Spinal cord (tissue), 10 donors: Measurements from ENCODE around the gene DNAH8. TPM values are rescaled to one million over a fixed set of nuclear protein-coding genes. Genes with fewer than 3 reads are reported as not detected.
"Not testable (repeated sequence)": the region's sequence is repeated elsewhere in the genome, so short reads cannot be mapped to it uniquely, and the experiment has no call there.

Experiments
- DNase-seq, 6 donors: peaks; one replicate each; pipeline versions ENCODE4 v3.0.0 to v3.0.0-alpha.2; 2013 to 2015; ENCODE audit warnings: low spot score in 6 of 6, low read depth in 4 of 6
- H3K27ac ChIP-seq: one replicate; pipeline ENCODE4 v1.5.1; 2013; ENCODE audit warnings: low read depth, low read length, control low read depth
- H3K27me3 ChIP-seq: one replicate; pipeline ENCODE4 v1.6.1; 2013; ENCODE audit warnings: low read length; ENCODE audit not compliant: control insufficient read depth, insufficient read depth
- H3K36me3 ChIP-seq: one replicate; pipeline ENCODE4 v1.6.1; 2013; ENCODE audit warnings: low read length; ENCODE audit not compliant: control insufficient read depth, insufficient read depth
- H3K4me1 ChIP-seq: one replicate; pipeline ENCODE4 v1.6.1; 2013; ENCODE audit warnings: low read length; ENCODE audit not compliant: control insufficient read depth, insufficient read depth
- H3K4me3 ChIP-seq: one replicate; pipeline ENCODE4 v1.5.1; 2013; ENCODE audit warnings: low read depth, low read length, control low read depth
- H3K9me3 ChIP-seq: one replicate; pipeline ENCODE4 v1.6.1; 2013; ENCODE audit warnings: low read length; ENCODE audit not compliant: control insufficient read depth, insufficient read depth
- WGBS: methylation state at CpG from one replicate; pipeline ENCODE4 v1.1.5; 2013; ENCODE audit warnings: missing lambda C conversion rate; ENCODE audit not compliant: insufficient coverage; 5-methylcytosine and 5-hydroxymethylcytosine counted together
- polyA plus RNA-seq, 2 donors: library from polyadenylated mRNA; unstranded; fragments of 120-200 nt; gene quantifications; one replicate each; pipeline ENCODE4 v1.2.1, GENCODE V29; 2013; ENCODE audit not compliant: insufficient read length in 2 of 2
- total RNA-seq, 2 donors: library from RNA; depleted of rRNA in 1 of 2; stranded (reverse); fragments of 120-200 nt in 1 of 2; fragments of >200 nt in 1 of 2; gene quantifications; one replicate each; pipeline versions ENCODE4 v1.2.3 to v1.2.4, GENCODE V29; 2013 to 2014
- donor health status: healthy.

Gene DNAH8
- total and polyA plus RNA-seq, 4 donors = 0.03 to 0.17 (median 0.08) TPM

- no peak overlapping the region for H3K4me3 ChIP-seq
- no peak overlapping the region for H3K27ac ChIP-seq
- H3K36me3 ChIP-seq = no peaks in the 10 kb centered on the region
- DNase-seq = no peak
- H3K9me3 ChIP-seq = no peaks in the 10 kb centered on the region
- no peaks in the 10 kb centered on the region for H3K27me3 ChIP-seq
- WGBS = no CpG with 5 or more reads among the region's 2 CpGs
- H3K4me1 ChIP-seq = no peaks in the 10 kb centered on the region
Measured at GRCh38 chr6:38784506-38785235, 69.6 kb downstream of the DNAH8 start.

GRCh38 chr6:38786486-38786885, 71.4 kb downstream of the DNAH8 start:
- Histone ChIP-seq H3K27ac (no peak overlapping the region), H3K9me3 (no peaks in the 10 kb centered on the region), H3K27me3 (no peaks in the 10 kb centered on the region), H3K4me3 (no peak overlapping the region), H3K36me3 (no peaks in the 10 kb centered on the region), H3K4me1 (no peaks in the 10 kb centered on the region)
- no peak for DNase-seq
- 96% methylated on average over 4 of the region's 5 CpGs for WGBS

- DNase-seq = no peak
- WGBS = no CpG with 5 or more reads among the region's 2 CpGs
Measured at GRCh38 chr6:38789256-38789655, 74.1 kb downstream of the DNAH8 start.

GRCh38 chr6:38792356-38792755, 77.2 kb downstream of the DNAH8 start:
- no peak overlapping the region for H3K27ac ChIP-seq
- no peaks in the 10 kb centered on the region for H3K36me3 ChIP-seq
- no peak overlapping the region for H3K4me3 ChIP-seq
- no peaks in the 10 kb centered on the region for H3K4me1 ChIP-seq
- DNase-seq = no peak
- no peaks in the 10 kb centered on the region for H3K27me3 ChIP-seq
- WGBS = 100% methylated on average over 1 of the region's 2 CpGs
- no peaks in the 10 kb centered on the region for H3K9me3 ChIP-seq

More at GRCh38 chr6:38789256-38789655, 74.1 kb downstream of the DNAH8 start:
- H3K4me3 ChIP-seq = no peak overlapping the region
- no peaks in the 10 kb centered on the region for H3K9me3 ChIP-seq
- no peaks in the 10 kb centered on the region for H3K4me1 ChIP-seq
- no peaks in the 10 kb centered on the region for H3K36me3 ChIP-seq
- H3K27ac ChIP-seq = no peak overlapping the region
- no peaks in the 10 kb centered on the region for H3K27me3 ChIP-seq

GRCh38 chr6:38794682-38795081, 79.6 kb downstream of the DNAH8 start:
- Histone ChIP-seq H3K36me3 (no peaks in the 10 kb centered on the region), H3K9me3 (no peaks in the 10 kb centered on the region), H3K4me3 (no peak overlapping the region), H3K27ac (no peak overlapping the region), H3K27me3 (no peaks in the 10 kb centered on the region), H3K4me1 (no peaks in the 10 kb centered on the region)
- no peak for DNase-seq
- no CpG with 5 or more reads among the region's 3 CpGs for WGBS

GRCh38 chr6:38796006-38796405, 80.9 kb downstream of the DNAH8 start:
- H3K27ac ChIP-seq = no peak overlapping the region
- no peaks in the 10 kb centered on the region for H3K4me1 ChIP-seq
- H3K36me3 ChIP-seq = no peaks in the 10 kb centered on the region
- no peak overlapping the region for H3K4me3 ChIP-seq
- no peaks in the 10 kb centered on the region for H3K27me3 ChIP-seq
- WGBS = 89% methylated on average over 2 of the region's 3 CpGs
- no peaks in the 10 kb centered on the region for H3K9me3 ChIP-seq
- no peak for DNase-seq

- H3K4me3 ChIP-seq, H3K4me1 ChIP-seq, H3K27me3 ChIP-seq, DNase-seq, H3K36me3 ChIP-seq, H3K9me3 ChIP-seq, H3K27ac ChIP-seq: not testable (repeated sequence)
- no CpG with 5 or more reads among the region's 9 CpGs for WGBS
Measured at GRCh38 chr6:38796437-38796836, 81.3 kb downstream of the DNAH8 start.

- Histone ChIP-seq H3K4me3 (no peak overlapping the region), H3K36me3 (no peaks in the 10 kb centered on the region), H3K4me1 (no peaks in the 10 kb centered on the region), H3K27ac (no peak overlapping the region), H3K9me3 (peaks cover under 1% of the 10 kb centered on the region), H3K27me3 (no peaks in the 10 kb centered on the region)
- WGBS = no CpG with 5 or more reads among the region's 6 CpGs
- DNase-seq = no peak
Measured at GRCh38 chr6:38796850-38797249, 81.7 kb downstream of the DNAH8 start.

- Histone ChIP-seq H3K4me3 (no peak overlapping the region), H3K36me3 (no peaks in the 10 kb centered on the region), H3K27ac (no peak overlapping the region), H3K9me3 (peaks cover 1% of the 10 kb centered on the region), H3K27me3 (no peaks in the 10 kb centered on the region), H3K4me1 (no peaks in the 10 kb centered on the region)
- no peak for DNase-seq
- WGBS = 51% methylated on average over 3 of the region's 4 CpGs
Measured at GRCh38 chr6:38797391-38797790, 82.3 kb downstream of the DNAH8 start.

GRCh38 chr6:38799529-38800184, 84.5 kb downstream of the DNAH8 start:
- no CpG with 5 or more reads among the region's 2 CpGs for WGBS

More at GRCh38 chr6:38799529-38800184, 84.5 kb downstream of the DNAH8 start:
- H3K36me3 ChIP-seq = no peaks in the 10 kb centered on the region
- peaks cover 1% of the 10 kb centered on the region for H3K9me3 ChIP-seq
- no peak overlapping the region for H3K27ac ChIP-seq
- no peak overlapping the region for H3K4me3 ChIP-seq
- H3K4me1 ChIP-seq = no peaks in the 10 kb centered on the region
- H3K27me3 ChIP-seq = no peaks in the 10 kb centered on the region
- DNase-seq = no peak
